Tibial artery (tissue), 4 donors: Measurements from ENCODE around the gene ZNF652.
A peak's percentile ranks its signal among the peaks of the same experiment; 100 is the strongest.
"Not testable (repeated sequence)": the region's sequence is repeated elsewhere in the genome, so short reads cannot be mapped to it uniquely, and the experiment has no call there.

Source experiments
- DNase-seq, 2 donors: peaks; one replicate each; pipeline ENCODE4 v3.0.0-alpha.2; 2019
- H3K27ac ChIP-seq, 2 donors: fragments of 200-600 bp; sonication (generic) in 1 of 2; 1 replicate in 1 of 2; 2 replicates in 1 of 2; pipeline ENCODE4 v1.5.1; 2018 to 2019; ENCODE audit warnings: mild to moderate bottlenecking in 1 of 2
- H3K27me3 ChIP-seq, 2 donors: fragments of 200-600 bp; sonication (generic) in 1 of 2; one replicate each; pipeline versions ENCODE4 v1.5.1 to v1.6.0; 2016 to 2019
- H3K36me3 ChIP-seq, 3 donors: fragments of 200-600 bp; sonication (generic) in 2 of 3; one replicate each; pipeline ENCODE4 v1.5.1; 2016 to 2019; ENCODE audit warnings: mild to moderate bottlenecking in 2 of 3
- H3K4me1 ChIP-seq, 4 donors: fragments of 200-600 bp; sonication (generic) in 2 of 4; 1 replicate in 3 of 4; 2 replicates in 1 of 4; pipeline ENCODE4 v1.5.1; 2016 to 2019
- H3K4me3 ChIP-seq, 2 donors: fragments of 200-600 bp; sonication (generic) in 1 of 2; 1 replicate in 1 of 2; 2 replicates in 1 of 2; pipeline ENCODE4 v1.5.1; 2018 to 2019; ENCODE audit warnings: mild to moderate bottlenecking in 2 of 2
- H3K9me3 ChIP-seq, 3 donors: fragments of 200-600 bp; sonication (generic) in 1 of 3; one replicate each; pipeline ENCODE4 v1.5.1; 2016 to 2019
- intact Hi-C: fragments of 100-400 bp; cut with DNase I; formaldehyde crosslinking; loops from one replicate; pipeline ENCODE4 v1.15.0; 2023; ENCODE audit warnings: low total_unique reads
- TF ChIP-seq, protein P1 (sequence below), 2 experiments: fragments of 200-600 bp in 1 of 2; fragments of 450-650 bp in 1 of 2; IDR thresholded peaks; one replicate each; pipeline ENCODE4 v1.5.1; 2017 to 2019; ENCODE audit warnings: antibody characterized with exemption in 2 of 2, mild to moderate bottlenecking in 1 of 2, moderate library complexity in 1 of 2

Gene ZNF652

DNA sequence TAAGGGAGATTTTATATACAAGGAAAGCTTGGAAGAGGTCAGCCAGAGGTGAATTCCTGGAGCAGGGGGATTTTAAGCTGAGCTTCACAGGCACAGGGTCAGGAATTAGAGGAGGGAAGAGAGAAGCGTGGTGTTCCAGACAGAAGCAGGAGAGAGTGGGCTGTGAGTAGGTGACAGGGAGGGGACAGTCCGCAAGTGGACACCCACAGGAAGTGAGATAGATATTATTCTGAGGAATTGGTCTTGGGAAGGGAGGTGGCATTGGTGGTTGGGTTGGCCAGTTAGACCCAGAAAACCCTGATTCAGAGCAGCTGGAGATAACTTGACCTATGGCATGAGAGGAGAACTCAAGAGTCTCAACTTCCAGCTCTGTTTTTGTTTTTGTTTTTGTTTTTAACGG, 37.9 kb upstream of the ZNF652 start:
- no peak overlapping the region for H3K4me3 ChIP-seq
- H3K27ac ChIP-seq = no peak overlapping the region
- H3K27me3 ChIP-seq = no peaks in the 10 kb centered on the region
- DNase-seq = no peak
- intact Hi-C loops = no loop called here
- TF ChIP-seq, protein P1, sequence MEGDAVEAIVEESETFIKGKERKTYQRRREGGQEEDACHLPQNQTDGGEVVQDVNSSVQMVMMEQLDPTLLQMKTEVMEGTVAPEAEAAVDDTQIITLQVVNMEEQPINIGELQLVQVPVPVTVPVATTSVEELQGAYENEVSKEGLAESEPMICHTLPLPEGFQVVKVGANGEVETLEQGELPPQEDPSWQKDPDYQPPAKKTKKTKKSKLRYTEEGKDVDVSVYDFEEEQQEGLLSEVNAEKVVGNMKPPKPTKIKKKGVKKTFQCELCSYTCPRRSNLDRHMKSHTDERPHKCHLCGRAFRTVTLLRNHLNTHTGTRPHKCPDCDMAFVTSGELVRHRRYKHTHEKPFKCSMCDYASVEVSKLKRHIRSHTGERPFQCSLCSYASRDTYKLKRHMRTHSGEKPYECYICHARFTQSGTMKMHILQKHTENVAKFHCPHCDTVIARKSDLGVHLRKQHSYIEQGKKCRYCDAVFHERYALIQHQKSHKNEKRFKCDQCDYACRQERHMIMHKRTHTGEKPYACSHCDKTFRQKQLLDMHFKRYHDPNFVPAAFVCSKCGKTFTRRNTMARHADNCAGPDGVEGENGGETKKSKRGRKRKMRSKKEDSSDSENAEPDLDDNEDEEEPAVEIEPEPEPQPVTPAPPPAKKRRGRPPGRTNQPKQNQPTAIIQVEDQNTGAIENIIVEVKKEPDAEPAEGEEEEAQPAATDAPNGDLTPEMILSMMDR (IDR thresholded peaks at IDR 0.05) = no peak
- H3K4me1 ChIP-seq = peaks cover 0 to 10% (median 0%) of the 10 kb centered on the region in 4 donors
- H3K36me3 ChIP-seq = peaks cover 3 to 27% (median 13%) of the 10 kb centered on the region in 3 donors
- H3K9me3 ChIP-seq = no peaks in the 10 kb centered on the region

DNA sequence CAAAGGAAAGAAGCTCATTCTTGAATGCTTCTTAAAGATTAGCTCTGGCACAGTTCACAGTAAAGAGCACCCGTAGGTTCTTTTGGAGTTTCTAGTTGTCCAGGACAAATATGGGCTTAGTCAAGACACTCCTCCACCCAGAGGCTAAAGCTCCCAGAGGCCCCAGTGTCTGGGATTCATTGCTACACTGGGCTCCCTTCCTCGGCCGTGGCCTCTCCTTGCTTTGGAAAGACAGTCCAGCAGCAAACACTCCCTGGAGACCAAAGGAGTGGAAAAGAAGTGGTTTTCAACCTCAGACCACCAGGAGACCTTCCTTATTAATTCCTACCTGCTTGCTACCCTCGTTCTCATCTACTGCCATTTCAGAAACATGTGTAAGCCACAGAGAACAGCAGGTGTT, 35.5 kb upstream of the ZNF652 start:
- Histone ChIP-seq H3K9me3 (no peaks in the 10 kb centered on the region), H3K4me1 (peaks cover 0 to 18% (median 2%) of the 10 kb centered on the region in 4 donors), H3K4me3 (no peak overlapping the region), H3K27me3 (no peaks in the 10 kb centered on the region), H3K36me3 (peaks cover 0 to 5% (median 0%) of the 10 kb centered on the region in 3 donors), H3K27ac (no peak overlapping the region)
- DNase-seq = no peak
- intact Hi-C loops = no loop called here
- TF ChIP-seq, protein P1 (IDR thresholded peaks at IDR 0.05) = no peak

DNA sequence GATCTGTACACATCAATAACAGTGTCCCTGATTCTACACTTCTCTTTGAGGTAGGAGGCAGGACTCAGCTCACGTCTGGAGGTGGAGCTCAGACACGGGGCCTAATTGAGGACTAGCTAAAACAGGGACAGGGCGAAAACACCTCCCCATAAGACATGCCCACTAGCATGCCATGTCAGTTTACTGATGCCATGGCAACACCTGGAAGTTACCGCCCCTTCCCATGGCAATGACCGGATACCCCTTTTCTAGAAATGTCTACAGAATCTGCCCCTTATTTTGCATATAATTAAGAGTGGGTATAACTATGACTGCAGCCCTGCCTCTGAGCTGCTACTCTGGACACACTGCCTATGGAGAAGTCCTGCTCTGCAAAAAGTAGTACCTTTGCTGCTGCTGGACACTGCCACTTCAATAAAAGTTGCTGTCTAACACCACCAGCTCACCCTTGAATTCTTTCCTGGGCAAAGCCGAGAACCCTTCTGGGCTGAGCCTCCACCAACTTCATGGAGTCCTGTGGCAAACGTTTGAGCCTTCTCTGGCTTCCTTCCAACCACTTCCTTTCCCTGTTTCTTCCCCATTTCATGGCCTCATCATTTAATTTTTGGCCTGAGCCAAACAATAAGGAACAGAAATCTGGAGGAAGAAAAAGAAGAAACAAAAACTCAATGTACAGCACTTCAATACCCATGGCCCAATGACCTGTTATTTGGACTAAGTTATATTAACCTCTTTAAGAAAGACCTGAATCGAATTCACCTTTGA, 31.6 kb upstream of the ZNF652 start:
- DNase-seq = no peak
- no peaks in the 10 kb centered on the region for H3K27me3 ChIP-seq
- peaks cover 0 to 24% (median 2%) of the 10 kb centered on the region in 4 donors for H3K4me1 ChIP-seq
- intact Hi-C loops = loop anchor here (2.0 kb wide), 1 partner anchor 79 kb away; no protein-coding TSS in a partner anchor
- H3K4me3 ChIP-seq = no peak overlapping the region
- TF ChIP-seq, protein P1 (IDR thresholded peaks at IDR 0.05) = no peak
- no peaks in the 10 kb centered on the region for H3K36me3 ChIP-seq
- no peak overlapping the region for H3K27ac ChIP-seq
- H3K9me3 ChIP-seq = no peaks in the 10 kb centered on the region

DNA sequence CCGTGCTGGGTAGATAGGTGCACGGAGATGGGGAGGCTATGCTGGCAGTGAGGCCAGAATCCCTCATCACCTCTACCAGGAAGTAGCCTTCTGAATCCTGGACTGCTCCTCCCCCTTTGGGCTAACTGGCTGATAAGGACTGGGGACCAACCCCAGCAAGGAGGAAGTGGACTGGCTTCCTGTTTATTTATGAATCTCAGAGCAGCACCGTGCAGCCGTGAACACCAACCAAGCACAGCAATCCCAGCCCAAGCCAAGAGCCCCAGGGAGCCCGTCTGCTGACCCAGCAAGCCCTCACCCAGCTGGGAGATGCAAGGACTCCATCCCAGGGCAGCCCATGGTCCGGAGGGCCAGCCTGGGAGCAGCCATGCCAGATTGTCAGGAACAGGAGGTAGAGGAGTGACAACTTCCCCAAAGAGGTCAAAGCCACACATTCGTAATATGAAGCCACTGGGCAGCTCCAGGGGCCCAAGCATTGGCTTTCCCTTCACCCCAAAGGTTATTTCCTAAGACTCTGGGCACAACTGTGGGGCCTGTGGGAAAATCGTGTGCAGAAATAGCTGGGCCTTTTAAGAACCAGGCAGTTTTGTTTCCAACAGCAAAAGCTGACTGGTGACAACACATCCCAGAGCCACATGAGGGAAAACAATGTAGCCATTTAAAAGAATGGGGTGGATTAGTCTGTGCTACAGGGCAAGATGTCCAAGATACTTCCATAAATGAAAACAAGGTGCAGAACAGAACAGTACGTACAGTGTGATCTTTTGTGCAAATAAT, 28.7 kb upstream of the ZNF652 start:
- H3K27ac ChIP-seq = no peak overlapping the region
- intact Hi-C loops = no loop called here

DNA sequence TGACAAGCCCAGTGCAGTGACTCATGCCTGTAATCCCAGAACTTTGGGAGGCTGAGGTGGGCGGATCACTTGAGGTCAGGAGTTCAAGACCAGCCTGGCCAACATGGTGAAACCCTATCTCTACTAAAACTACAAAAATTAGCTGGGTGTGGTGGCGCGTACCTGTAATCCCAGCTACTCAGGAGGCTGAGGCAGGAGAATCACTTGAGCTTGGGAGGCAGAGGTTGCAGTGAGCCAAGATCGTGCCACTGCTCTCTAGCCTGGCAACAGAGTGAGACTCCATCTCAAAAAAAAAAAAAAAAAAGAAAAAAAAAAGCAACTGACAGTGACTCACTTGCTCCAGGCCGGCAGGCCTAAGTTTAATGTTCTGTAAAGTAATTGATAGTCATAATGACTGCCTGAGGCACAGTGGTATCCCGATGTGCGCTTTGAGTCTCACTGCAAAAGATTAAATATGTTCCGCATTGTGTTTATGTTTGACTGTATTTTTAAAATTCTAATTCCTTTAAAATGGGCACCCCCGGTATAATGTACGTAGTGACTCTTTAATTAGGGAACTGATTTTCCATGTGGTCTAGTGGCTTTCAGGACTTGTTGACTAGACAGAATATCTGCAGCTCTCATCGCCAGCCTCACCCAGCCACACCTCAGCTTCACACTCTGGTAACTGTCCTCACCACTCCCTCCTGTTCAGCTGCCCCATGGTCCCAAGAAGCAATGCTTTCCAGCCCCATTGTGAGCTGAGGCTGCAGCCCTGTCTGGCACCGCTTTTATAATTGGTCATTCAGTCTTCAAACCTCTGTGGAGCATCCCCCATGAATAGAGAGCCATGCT, 27.7 kb upstream of the ZNF652 start:
- DNase-seq, H3K9me3 ChIP-seq, intact Hi-C loops, H3K4me3 ChIP-seq, H3K36me3 ChIP-seq, H3K27ac ChIP-seq: not testable (repeated sequence)
- Histone ChIP-seq H3K27me3 (peaks cover 0 to 18% of the 10 kb centered on the region in 2 donors), H3K4me1 (peaks cover 0 to 28% (median 1%) of the 10 kb centered on the region in 4 donors)

More for the DNA sequence above, 28.7 kb upstream of the ZNF652 start:
- TF ChIP-seq, protein P1 (IDR thresholded peaks at IDR 0.05) = no peak
- Histone ChIP-seq H3K4me1 (peaks cover 0 to 28% (median 2%) of the 10 kb centered on the region in 4 donors), H3K9me3 (no peaks in the 10 kb centered on the region), H3K36me3 (no peaks in the 10 kb centered on the region), H3K4me3 (no peak overlapping the region), H3K27me3 (peaks cover 0 to 16% of the 10 kb centered on the region in 2 donors)
- DNase-seq = peak in 1 of 2 donors; percentile 28
